HG03064 (cell line): Measurements from ENCODE around the gene TRMT2A.
"Not testable (repeated sequence)": the region's sequence is repeated elsewhere in the genome, so short reads cannot be mapped to it uniquely, and the experiment has no call there.

Experiments
- ATAC-seq: cut with Tn5 transposase; IDR thresholded peaks from one replicate; pipeline ENCODE4 v1.9.1; 2021; ENCODE audit warnings: low read depth; ENCODE audit not compliant: unreplicated experiment

The TRMT2A gene, protein sequence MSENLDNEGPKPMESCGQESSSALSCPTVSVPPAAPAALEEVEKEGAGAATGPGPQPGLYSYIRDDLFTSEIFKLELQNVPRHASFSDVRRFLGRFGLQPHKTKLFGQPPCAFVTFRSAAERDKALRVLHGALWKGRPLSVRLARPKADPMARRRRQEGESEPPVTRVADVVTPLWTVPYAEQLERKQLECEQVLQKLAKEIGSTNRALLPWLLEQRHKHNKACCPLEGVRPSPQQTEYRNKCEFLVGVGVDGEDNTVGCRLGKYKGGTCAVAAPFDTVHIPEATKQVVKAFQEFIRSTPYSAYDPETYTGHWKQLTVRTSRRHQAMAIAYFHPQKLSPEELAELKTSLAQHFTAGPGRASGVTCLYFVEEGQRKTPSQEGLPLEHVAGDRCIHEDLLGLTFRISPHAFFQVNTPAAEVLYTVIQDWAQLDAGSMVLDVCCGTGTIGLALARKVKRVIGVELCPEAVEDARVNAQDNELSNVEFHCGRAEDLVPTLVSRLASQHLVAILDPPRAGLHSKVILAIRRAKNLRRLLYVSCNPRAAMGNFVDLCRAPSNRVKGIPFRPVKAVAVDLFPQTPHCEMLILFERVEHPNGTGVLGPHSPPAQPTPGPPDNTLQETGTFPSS

GRCh38 chr22:20116951-20117632 lies at the start of gene TRMT2A:
TSS of gene TRMT2A (minus strand) at chr22:20117226. CDS start at chr22:20116906, 320 bp downstream.
- ATAC-seq, result peak; percentile 55

DNA sequence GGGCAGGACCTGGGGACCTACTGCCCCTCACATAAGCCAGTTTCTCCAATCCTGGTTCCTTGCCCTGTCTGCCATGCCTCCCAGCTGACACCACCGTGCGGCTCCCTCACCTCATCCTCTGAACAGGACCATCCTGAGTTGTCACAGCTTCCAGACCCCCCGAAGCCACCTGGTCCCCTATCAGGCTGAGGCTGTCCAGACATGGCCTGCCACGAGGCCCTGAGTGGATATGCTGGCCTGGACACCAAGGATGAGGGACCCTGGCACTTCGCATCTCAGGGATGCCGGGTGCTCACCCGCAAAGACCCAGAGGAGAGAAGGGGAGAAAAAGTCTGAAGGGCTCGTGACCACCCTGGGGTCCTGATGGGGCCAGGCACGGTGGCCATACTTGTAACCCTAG lies 49.7 kb upstream of the TRMT2A start:
- no peak for ATAC-seq

- no peak for ATAC-seq
These were observed 48.9 kb upstream of the TRMT2A start for GRCh38 chr22:20165913-20166312.

DNA sequence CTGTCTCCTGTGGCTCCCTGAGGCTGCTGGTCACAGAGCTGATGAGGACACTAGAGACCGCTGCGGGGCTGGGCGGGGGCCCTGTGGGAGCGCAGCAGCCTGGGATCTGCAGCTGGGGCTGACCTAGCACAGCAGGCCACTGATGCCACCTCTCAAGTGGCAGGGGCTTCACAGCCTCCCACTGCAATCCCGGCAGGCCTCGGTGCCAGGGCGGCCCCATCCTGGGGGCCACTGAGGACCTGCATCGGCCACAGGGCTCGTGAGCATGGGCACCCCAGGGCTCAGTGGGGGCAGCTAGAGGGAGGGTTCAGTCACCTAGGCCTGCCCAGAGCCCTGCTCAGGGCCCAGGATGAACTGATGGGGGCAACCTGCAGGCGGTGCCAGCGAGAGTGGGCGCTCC lies 48.4 kb upstream of the TRMT2A start:
- no peak for ATAC-seq

GRCh38 chr22:20164863-20165262 lies 47.8 kb upstream of the TRMT2A start:
- ATAC-seq, result no peak

DNA sequence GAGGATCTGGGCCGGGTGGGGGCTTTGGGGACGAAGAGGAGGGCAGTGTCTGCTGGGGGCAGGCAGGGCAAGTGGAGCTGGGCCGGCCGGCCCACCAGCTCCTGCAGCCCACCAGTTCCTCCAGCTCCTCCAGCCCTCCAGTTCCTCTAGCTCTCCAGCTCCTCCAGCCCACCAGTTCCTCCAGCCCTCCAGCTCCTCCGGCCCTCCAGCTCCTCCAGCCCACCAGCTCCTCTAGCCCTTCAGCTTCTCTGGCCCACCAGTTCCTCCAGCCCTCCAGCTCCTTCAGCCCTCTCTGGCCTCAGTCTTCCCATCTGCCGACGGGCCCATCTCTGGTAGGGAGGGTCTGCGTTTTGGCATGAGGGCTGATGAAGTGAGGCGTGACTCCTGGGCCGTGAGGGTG lies 43.0 kb upstream of the TRMT2A start:
- no peak for ATAC-seq

- ATAC-seq, result not testable (repeated sequence)
These were observed 42.5 kb upstream of the TRMT2A start for GRCh38 chr22:20159531-20159930.

- ATAC-seq, result no peak
These were observed 42.0 kb upstream of the TRMT2A start for GRCh38 chr22:20159076-20159475.

DNA sequence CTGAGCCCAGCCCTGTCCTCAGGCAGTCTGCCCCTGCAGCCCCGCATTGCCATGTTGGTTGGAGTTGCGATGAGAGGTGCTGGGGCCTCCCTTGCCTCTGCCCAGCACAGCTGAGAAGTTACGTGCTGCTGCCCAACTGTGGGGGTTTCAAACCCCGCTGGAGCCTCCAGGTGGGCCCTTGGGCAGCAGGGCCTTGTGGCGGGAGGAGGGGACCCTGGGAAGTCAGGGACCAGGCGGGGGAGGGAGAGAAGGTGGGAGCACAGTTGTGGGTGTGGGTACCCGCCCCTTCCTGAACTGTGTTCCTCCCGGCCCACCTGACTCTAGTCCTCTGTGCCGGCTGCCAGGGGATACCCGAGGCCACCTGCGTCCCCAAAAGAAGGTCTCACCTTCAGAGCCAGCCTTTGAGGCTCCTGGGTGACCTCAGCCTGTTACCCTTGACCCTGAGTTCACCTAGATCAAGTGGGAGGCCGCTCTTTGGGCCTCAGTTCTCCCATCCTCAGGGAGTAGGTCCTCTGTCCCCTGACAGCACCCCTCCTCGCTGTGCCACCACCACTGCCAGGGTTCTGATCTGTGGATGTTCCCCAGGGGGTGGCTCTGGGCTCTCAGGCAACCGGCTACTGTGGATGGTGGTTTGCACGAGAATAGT lies 41.5 kb upstream of the TRMT2A start:
- no peak for ATAC-seq

DNA sequence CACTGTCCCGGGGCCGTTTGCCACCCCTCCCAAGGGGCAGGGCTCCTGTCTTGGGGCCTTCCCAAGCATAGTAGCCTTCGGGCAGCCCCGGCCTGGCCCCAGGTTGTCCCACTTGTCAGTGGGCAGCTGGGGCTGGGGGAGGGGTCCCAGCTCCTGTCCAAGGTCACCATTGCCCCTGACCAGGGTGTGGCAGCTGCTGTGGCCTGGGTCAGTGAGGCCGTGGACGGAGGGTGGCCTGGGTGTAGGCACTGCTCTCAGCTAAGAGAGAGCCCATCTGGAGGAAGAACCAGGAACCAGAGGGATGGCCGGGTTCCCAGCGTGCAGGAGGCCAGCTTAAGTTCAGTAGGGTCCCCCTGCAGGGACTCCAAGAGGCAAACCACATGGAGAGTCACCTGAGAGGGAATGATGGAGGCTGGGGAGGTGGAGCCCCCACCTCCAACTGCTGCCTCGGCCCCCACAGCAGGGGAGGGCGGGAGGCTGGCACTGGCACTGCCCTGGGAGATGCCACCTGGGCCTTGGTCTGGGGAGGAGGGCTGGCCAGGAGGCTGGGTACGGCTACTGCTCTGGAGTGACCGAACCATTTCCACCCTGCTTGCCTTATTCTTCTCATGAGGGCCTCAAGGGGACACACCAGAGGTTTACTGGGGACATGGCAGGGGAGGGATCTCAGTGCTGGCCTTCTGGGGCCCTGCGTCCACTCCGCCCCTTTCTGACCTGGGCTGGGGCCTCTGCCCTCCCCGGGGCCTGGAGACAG lies 40.6 kb upstream of the TRMT2A start:
- no peak for ATAC-seq

GRCh38 chr22:20156611-20157429 lies 39.8 kb upstream of the TRMT2A start:
- no peak for ATAC-seq

- ATAC-seq, result no peak
These were observed 39.0 kb upstream of the TRMT2A start for GRCh38 chr22:20156042-20156389.

DNA sequence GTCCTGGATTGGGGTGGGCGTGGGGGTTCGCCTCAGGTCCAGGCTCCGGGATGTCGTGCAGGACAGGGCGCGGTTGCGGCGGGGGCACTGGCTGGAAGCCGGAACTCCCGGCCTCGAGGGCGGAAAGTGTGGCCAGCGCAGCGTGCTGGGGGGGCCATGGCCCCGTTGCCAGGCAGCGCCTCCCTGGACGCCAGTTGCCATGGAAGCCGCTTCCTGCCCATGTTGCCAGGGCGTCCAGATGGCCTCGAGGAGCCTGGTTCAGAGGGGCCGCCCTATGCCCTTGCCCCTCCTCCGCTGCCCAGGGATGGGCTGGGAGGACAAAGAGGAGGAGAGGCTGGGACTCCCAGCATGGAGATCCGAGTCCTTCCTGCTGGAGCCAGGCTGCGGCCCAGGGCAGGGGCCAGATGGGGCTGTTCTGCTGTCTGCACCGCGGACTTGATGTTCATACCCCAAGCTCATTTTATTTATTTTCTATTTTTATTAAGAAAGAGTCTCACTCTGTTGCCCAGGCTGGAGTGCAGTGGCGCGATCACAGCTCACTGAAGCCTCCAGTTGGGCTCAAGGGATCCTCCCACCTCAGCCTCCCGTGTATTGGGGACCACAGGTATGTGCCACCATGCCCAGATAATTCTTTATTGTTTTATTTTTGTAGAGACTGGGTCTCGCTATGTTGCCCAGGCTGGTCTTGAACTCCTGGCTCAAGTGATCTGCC lies 38.5 kb upstream of the TRMT2A start:
- no peak for ATAC-seq

DNA sequence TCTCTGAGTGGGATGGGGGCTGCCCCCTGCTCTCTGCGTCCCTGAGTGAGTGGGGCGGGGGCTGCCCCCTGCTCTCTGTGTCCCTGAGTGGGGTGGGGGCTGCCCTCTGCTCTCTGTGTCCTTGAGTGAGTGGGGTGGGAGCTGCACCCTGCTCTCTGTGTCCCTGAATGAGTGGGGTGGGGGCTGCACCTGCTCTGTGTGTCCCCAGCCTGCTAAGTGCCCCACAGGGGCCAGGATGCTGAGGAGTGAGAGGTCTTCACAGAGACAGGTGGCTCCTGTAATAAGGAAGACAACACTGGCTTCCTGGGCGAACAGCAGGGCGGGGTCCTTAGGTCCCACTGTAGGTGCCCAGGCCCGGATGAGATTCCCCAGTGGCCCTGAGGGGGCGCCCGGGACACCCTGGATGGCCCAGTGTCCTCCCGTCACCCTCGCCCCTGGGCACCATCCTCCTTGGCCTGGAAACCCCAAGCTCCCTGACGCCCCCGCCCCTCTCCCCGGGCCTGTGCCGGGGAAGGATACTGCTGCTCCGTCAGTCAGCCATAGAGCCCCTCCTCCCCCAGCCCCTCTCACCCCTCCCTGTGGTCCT lies 37.7 kb upstream of the TRMT2A start:
- no peak for ATAC-seq

DNA sequence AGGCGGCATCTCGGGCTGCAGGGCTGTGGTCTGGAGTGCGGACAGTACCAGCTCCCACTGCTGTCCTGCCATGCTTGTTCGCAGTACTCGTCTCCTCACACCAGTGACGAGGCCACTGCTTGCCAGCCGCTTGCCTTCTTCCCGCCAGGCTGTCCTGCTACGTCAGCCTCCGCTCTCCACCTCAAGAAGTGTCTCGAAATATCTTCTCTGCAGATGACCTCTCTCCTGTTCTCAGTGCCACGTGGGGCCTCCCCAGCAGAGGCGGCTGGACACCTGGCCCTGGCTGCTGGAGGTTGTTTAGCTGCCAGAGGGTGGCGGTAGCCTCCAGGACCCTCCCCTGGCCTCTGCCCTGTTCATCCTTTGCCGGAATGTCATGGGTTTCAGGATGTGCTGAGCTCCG lies 36.9 kb upstream of the TRMT2A start:
- ATAC-seq, result no peak

DNA sequence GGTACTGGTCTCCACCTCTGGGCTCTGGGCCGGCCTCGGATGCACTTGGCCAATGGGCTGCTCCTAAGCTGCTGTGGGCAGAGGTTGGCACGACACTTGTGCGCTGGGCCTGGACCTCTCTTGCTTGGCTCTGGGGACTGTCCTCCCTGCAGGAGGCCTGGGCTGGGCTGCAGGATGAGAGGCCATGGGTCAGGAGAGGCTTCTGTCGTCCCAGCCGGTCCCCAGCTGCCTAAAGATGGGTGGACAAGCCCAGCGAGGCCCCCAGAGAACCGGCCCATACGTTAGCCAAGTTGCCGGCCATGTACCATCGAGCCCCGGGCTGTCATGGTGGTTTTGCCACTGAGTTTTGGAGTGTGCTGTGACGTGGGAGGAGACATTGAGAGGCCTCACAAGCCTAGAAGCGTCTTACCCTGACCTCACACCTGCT lies 35.5 kb upstream of the TRMT2A start:
- ATAC-seq, result no peak

DNA sequence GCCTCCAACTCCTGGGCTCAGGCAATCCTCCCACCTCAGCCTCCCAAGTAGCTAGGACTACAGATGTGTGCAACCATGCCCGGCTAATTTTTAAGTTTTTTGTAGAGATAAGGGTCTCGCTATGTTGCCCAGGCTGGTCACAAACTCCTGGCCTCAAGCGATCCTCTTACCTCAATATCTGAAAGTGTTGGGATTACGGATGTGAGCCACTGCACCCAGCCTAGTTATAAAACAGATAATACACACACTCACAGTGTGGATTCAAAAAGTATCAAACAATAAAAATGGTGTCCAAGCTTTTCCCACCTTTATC lies 34.2 kb upstream of the TRMT2A start:
- no peak for ATAC-seq

GRCh38 chr22:20150381-20151275 lies 33.6 kb upstream of the TRMT2A start, which contains the start of gene CCDC188:
TSS of gene CCDC188 (minus strand) at chr22:20151055. CDS start at chr22:20150986, 69 bp downstream.
- ATAC-seq, result no peak
